Stomach smooth muscle (tissue), 2 donors: ENCODE measurements around the gene CFAP57.
A peak's percentile ranks its signal among the peaks of the same experiment; 100 is the strongest.

Experiments used
- H3K27ac ChIP-seq: one replicate; pipeline ENCODE4 v1.7.0; 2013; ENCODE audit warnings: mild to moderate bottlenecking, low read length, inconsistent platforms
- H3K27me3 ChIP-seq, 2 donors: one replicate each; pipeline ENCODE4 v1.7.0; 2013; ENCODE audit warnings: low read length in 2 of 2; ENCODE audit not compliant: insufficient read depth in 2 of 2, control insufficient read depth in 1 of 2
- H3K36me3 ChIP-seq, 2 donors: one replicate each; pipeline ENCODE4 v1.7.0; 2013; ENCODE audit warnings: low read length in 2 of 2; ENCODE audit not compliant: control insufficient read depth in 2 of 2, insufficient read depth in 2 of 2
- H3K4me1 ChIP-seq: one replicate; pipeline ENCODE4 v1.7.0; 2013; ENCODE audit warnings: low read length; ENCODE audit not compliant: control insufficient read depth, insufficient read depth
- H3K4me3 ChIP-seq, 2 donors: one replicate each; pipeline ENCODE4 v1.7.0; 2013; ENCODE audit warnings: low read length in 2 of 2
- H3K9ac ChIP-seq, 2 donors: one replicate each; pipeline ENCODE4 v1.7.0; 2013; ENCODE audit warnings: low read length in 2 of 2, mild to moderate bottlenecking in 1 of 2
- H3K9me3 ChIP-seq, 2 donors: one replicate each; pipeline ENCODE4 v1.7.0; 2013; ENCODE audit warnings: low read length in 2 of 2; ENCODE audit not compliant: control insufficient read depth in 2 of 2
- donor health status: healthy.
- donor health status: Pancreatic carcinoma.

CFAP57 gene

GRCh38 chr1:43140583-43140982 lies 31.5 kb upstream of the CFAP57 start:
- Histone ChIP-seq H3K27ac (no peak overlapping the region), H3K9ac (no peak overlapping the region), H3K4me3 (no peak overlapping the region), H3K9me3 (no peaks in the 10 kb centered on the region), H3K4me1 (no peaks in the 10 kb centered on the region), H3K36me3 (no peaks in the 10 kb centered on the region), H3K27me3 (peaks cover 6 to 15% of the 10 kb centered on the region in 2 donors)

GRCh38 chr1:43143441-43143888 lies 28.7 kb upstream of the CFAP57 start:
- Histone ChIP-seq H3K9ac (no peak overlapping the region), H3K4me1 (peaks cover 7% of the 10 kb centered on the region), H3K27me3 (peaks cover 17% of the 10 kb centered on the region in 2 donors), H3K4me3 (no peak overlapping the region), H3K27ac (no peak overlapping the region), H3K9me3 (no peaks in the 10 kb centered on the region), H3K36me3 (no peaks in the 10 kb centered on the region)

GRCh38 chr1:43144237-43144636 lies 27.9 kb upstream of the CFAP57 start:
- no peak overlapping the region for H3K9ac ChIP-seq
- no peak overlapping the region for H3K4me3 ChIP-seq
- peaks cover 8% of the 10 kb centered on the region for H3K4me1 ChIP-seq
- H3K27ac ChIP-seq = no peak overlapping the region
- peaks cover 23% of the 10 kb centered on the region in 2 donors for H3K27me3 ChIP-seq
- no peaks in the 10 kb centered on the region for H3K9me3 ChIP-seq
- no peaks in the 10 kb centered on the region for H3K36me3 ChIP-seq

GRCh38 chr1:43147625-43148327 lies 24.4 kb upstream of the CFAP57 start:
- Histone ChIP-seq H3K27ac (no peak overlapping the region), H3K9me3 (no peaks in the 10 kb centered on the region), H3K9ac (peak overlapping the region; percentile 30 to 42), H3K36me3 (no peaks in the 10 kb centered on the region), H3K4me1 (peaks cover 8% of the 10 kb centered on the region), H3K4me3 (peak overlapping the region; percentile 57 to 73), H3K27me3 (peaks cover 36 to 44% of the 10 kb centered on the region in 2 donors)

GRCh38 chr1:43149889-43150288 lies 22.2 kb upstream of the CFAP57 start:
- Histone ChIP-seq H3K27ac (no peak overlapping the region), H3K4me3 (no peak overlapping the region), H3K4me1 (peaks cover 8% of the 10 kb centered on the region), H3K9me3 (no peaks in the 10 kb centered on the region), H3K36me3 (no peaks in the 10 kb centered on the region), H3K9ac (no peak overlapping the region), H3K27me3 (peaks cover 31 to 37% of the 10 kb centered on the region in 2 donors)

- Histone ChIP-seq H3K4me3 (no peak overlapping the region), H3K9ac (no peak overlapping the region), H3K27ac (no peak overlapping the region), H3K36me3 (no peaks in the 10 kb centered on the region), H3K4me1 (peaks cover 5% of the 10 kb centered on the region), H3K27me3 (peaks cover 23 to 29% of the 10 kb centered on the region in 2 donors), H3K9me3 (no peaks in the 10 kb centered on the region)
Observed at GRCh38 chr1:43152866-43153265, 19.3 kb upstream of the CFAP57 start.

GRCh38 chr1:43153443-43153842 lies 18.7 kb upstream of the CFAP57 start:
- H3K27ac ChIP-seq = no peak overlapping the region
- H3K9ac ChIP-seq = no peak overlapping the region
- peaks cover 1% of the 10 kb centered on the region for H3K4me1 ChIP-seq
- H3K27me3 ChIP-seq = peaks cover 19 to 29% of the 10 kb centered on the region in 2 donors
- no peaks in the 10 kb centered on the region for H3K9me3 ChIP-seq
- no peaks in the 10 kb centered on the region for H3K36me3 ChIP-seq
- no peak overlapping the region for H3K4me3 ChIP-seq

GRCh38 chr1:43156026-43156425 lies 16.1 kb upstream of the CFAP57 start:
- H3K9ac ChIP-seq = no peak overlapping the region
- H3K4me1 ChIP-seq = no peaks in the 10 kb centered on the region
- no peak overlapping the region for H3K4me3 ChIP-seq
- no peaks in the 10 kb centered on the region for H3K9me3 ChIP-seq
- peaks cover 12 to 15% of the 10 kb centered on the region in 2 donors for H3K27me3 ChIP-seq
- no peaks in the 10 kb centered on the region for H3K36me3 ChIP-seq
- no peak overlapping the region for H3K27ac ChIP-seq

- Histone ChIP-seq H3K9me3 (no peaks in the 10 kb centered on the region), H3K36me3 (peaks cover 41 to 48% of the 10 kb centered on the region in 2 donors), H3K9ac (no peak overlapping the region), H3K27me3 (no peaks in the 10 kb centered on the region), H3K4me1 (no peaks in the 10 kb centered on the region), H3K27ac (no peak overlapping the region), H3K4me3 (no peak overlapping the region)
Observed at GRCh38 chr1:43165162-43165561, 7.0 kb upstream of the CFAP57 start.

GRCh38 chr1:43165765-43166164 lies 6.4 kb upstream of the CFAP57 start:
- H3K4me1 ChIP-seq = no peaks in the 10 kb centered on the region
- no peak overlapping the region for H3K9ac ChIP-seq
- no peaks in the 10 kb centered on the region for H3K9me3 ChIP-seq
- no peak overlapping the region for H3K27ac ChIP-seq
- peaks cover 41 to 50% of the 10 kb centered on the region in 2 donors for H3K36me3 ChIP-seq
- no peak overlapping the region for H3K4me3 ChIP-seq
- H3K27me3 ChIP-seq = no peaks in the 10 kb centered on the region

GRCh38 chr1:43171312-43171875 lies 736 bp upstream of the CFAP57 start:
- Histone ChIP-seq H3K27ac (no peak overlapping the region), H3K4me3 (peak overlapping the region; percentile 97 to 98), H3K9ac (peak overlapping the region; percentile 77 to 89), H3K36me3 (peaks cover 23 to 30% of the 10 kb centered on the region in 2 donors), H3K9me3 (no peaks in the 10 kb centered on the region), H3K27me3 (peaks cover 0 to 3% of the 10 kb centered on the region in 2 donors), H3K4me1 (peaks cover 10% of the 10 kb centered on the region)
